Colonic mucosa (tissue), 4 donors: ENCODE measurements around the gene DUSP23. TPM values are rescaled to one million over a fixed set of nuclear protein-coding genes. Genes with fewer than 3 reads are reported as not detected.

ENCODE experiments used
- DNase-seq: peaks from one replicate; pipeline ENCODE4 v3.0.0-alpha.2; 2020
- H3K27ac ChIP-seq: fragments of 200-600 bp; one replicate; pipeline ENCODE4 v1.8.0; 2021
- H3K27me3 ChIP-seq: fragments of 200-600 bp; one replicate; pipeline ENCODE4 v1.8.0; 2021
- H3K36me3 ChIP-seq: fragments of 200-600 bp; one replicate; pipeline ENCODE4 v1.8.0; 2021
- H3K4me1 ChIP-seq: fragments of 200-600 bp; one replicate; pipeline ENCODE4 v1.8.0; 2021; ENCODE audit warnings: mild to moderate bottlenecking
- H3K4me3 ChIP-seq: fragments of 200-600 bp; one replicate; pipeline ENCODE4 v1.8.0; 2021
- H3K9ac ChIP-seq, 2 donors: one replicate each; pipeline ENCODE4 v1.7.0; 2013; ENCODE audit warnings: control low read depth in 2 of 2, low read depth in 2 of 2, low read length in 2 of 2
- H3K9me3 ChIP-seq: fragments of 200-600 bp; one replicate; pipeline ENCODE4 v1.8.0; 2021
- intact Hi-C: fragments of 100-400 bp; cut with DNase I; formaldehyde crosslinking; loops from one replicate; pipeline ENCODE4 v1.14.1; 2022
- total RNA-seq, 2 donors: library from RNA; stranded (reverse); fragmentation: NEBNext Ultra II Directional in 1 of 2; extraction: Animal tissue kit (Norgen Biotek cat#: 25700) in 1 of 2; gene quantifications; one replicate each; pipeline ENCODE4 v1.2.1, GENCODE V29; 2021
- TF ChIP-seq, protein P1 (sequence below): fragments of 200-600 bp; IDR thresholded peaks from one replicate; pipeline ENCODE4 v1.8.0; 2022; ENCODE audit warnings: antibody characterized with exemption, mild to moderate bottlenecking
- donor health status: healthy.
- donor health status: DM: no; HTN: no; CAD: no.
- donor health status: DM: no; HTN: no; CAD: no.

Gene DUSP23
- total RNA-seq, 2 donors from 2014 or later, result 43.3 to 50.4 TPM

GRCh38 chr1:159749630-159750029, 31.1 kb upstream of the DUSP23 start:
- Histone ChIP-seq H3K27me3 (no peaks in the 10 kb centered on the region), H3K4me3 (no peak overlapping the region), H3K9ac (no peak overlapping the region), H3K4me1 (no peaks in the 10 kb centered on the region), H3K36me3 (no peaks in the 10 kb centered on the region), H3K27ac (no peak overlapping the region), H3K9me3 (no peaks in the 10 kb centered on the region)
- TF ChIP-seq, protein P1, sequence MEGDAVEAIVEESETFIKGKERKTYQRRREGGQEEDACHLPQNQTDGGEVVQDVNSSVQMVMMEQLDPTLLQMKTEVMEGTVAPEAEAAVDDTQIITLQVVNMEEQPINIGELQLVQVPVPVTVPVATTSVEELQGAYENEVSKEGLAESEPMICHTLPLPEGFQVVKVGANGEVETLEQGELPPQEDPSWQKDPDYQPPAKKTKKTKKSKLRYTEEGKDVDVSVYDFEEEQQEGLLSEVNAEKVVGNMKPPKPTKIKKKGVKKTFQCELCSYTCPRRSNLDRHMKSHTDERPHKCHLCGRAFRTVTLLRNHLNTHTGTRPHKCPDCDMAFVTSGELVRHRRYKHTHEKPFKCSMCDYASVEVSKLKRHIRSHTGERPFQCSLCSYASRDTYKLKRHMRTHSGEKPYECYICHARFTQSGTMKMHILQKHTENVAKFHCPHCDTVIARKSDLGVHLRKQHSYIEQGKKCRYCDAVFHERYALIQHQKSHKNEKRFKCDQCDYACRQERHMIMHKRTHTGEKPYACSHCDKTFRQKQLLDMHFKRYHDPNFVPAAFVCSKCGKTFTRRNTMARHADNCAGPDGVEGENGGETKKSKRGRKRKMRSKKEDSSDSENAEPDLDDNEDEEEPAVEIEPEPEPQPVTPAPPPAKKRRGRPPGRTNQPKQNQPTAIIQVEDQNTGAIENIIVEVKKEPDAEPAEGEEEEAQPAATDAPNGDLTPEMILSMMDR, result no peak
- DNase-seq, result no peak
- intact Hi-C loops, result no loop called here

GRCh38 chr1:159750621-159751020, 30.1 kb upstream of the DUSP23 start:
- Histone ChIP-seq H3K27me3 (no peaks in the 10 kb centered on the region), H3K9me3 (no peaks in the 10 kb centered on the region), H3K36me3 (no peaks in the 10 kb centered on the region), H3K4me3 (no peak overlapping the region), H3K9ac (no peak overlapping the region), H3K4me1 (no peaks in the 10 kb centered on the region), H3K27ac (no peak overlapping the region)
- DNase-seq, result no peak
- intact Hi-C loops, result no loop called here
- TF ChIP-seq, protein P1, result no peak

GRCh38 chr1:159751031-159751430, 29.7 kb upstream of the DUSP23 start:
- H3K9ac ChIP-seq, result no peak overlapping the region
- H3K9me3 ChIP-seq, result no peaks in the 10 kb centered on the region
- no peaks in the 10 kb centered on the region for H3K27me3 ChIP-seq
- H3K4me3 ChIP-seq, result no peak overlapping the region
- TF ChIP-seq, protein P1, result no peak
- no peak overlapping the region for H3K27ac ChIP-seq
- intact Hi-C loops, result no loop called here
- DNase-seq, result no peak
- H3K4me1 ChIP-seq, result no peaks in the 10 kb centered on the region
- no peaks in the 10 kb centered on the region for H3K36me3 ChIP-seq

DNA sequence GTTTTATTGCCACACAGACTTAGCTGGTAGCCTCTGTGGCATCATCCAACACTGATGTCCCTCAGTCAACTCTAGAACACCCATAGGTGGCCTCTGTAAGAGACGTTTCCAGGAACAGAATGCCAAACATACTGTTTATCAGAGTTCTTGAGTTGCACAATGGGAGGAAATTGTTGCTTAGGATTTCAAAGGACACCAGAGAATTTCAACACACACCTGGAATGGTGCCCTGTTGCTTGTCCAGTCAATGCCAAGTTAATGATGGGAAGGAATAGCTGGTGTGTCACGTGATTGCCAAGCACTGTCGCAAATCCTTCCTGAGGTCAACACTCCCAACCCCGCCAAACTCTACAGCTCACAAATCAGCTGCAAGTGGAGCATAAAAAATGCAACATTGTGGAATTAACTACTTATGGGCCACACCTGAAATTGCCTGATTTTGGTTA, 28.6 kb upstream of the DUSP23 start:
- intact Hi-C loops, result no loop called here
- H3K4me3 ChIP-seq, result no peak overlapping the region
- TF ChIP-seq, protein P1, result no peak
- no peaks in the 10 kb centered on the region for H3K27me3 ChIP-seq
- no peak overlapping the region for H3K9ac ChIP-seq
- H3K4me1 ChIP-seq, result no peaks in the 10 kb centered on the region
- H3K27ac ChIP-seq, result no peak overlapping the region
- peak; percentile 38 for DNase-seq
- H3K36me3 ChIP-seq, result no peaks in the 10 kb centered on the region
- H3K9me3 ChIP-seq, result no peaks in the 10 kb centered on the region

- Histone ChIP-seq H3K9ac (no peak overlapping the region), H3K9me3 (no peaks in the 10 kb centered on the region), H3K27me3 (no peaks in the 10 kb centered on the region), H3K27ac (peak overlapping the region; percentile 67), H3K4me1 (no peaks in the 10 kb centered on the region), H3K36me3 (no peaks in the 10 kb centered on the region), H3K4me3 (no peak overlapping the region)
- intact Hi-C loops, result no loop called here
- TF ChIP-seq, protein P1, result no peak
- peak; percentile 65 for DNase-seq
Measured at GRCh38 chr1:159753386-159753785, 27.4 kb upstream of the DUSP23 start.
